Osteoblast (primary cell): ENCODE data around the gene ARL9. TPM values are rescaled to one million over a fixed set of nuclear protein-coding genes. Genes with fewer than 3 reads are reported as not detected.
A peak's percentile ranks its signal among the peaks of the same experiment; 100 is the strongest.

Experiments used
- DNase-seq: peaks from one replicate; pipeline ENCODE4 v3.0.0; 2011; ENCODE audit warnings: low spot score, mixed read lengths; ENCODE audit not compliant: insufficient read length; ENCODE audit errors: missing footprints
- H2AFZ ChIP-seq: 2 replicates; pipeline ENCODE4 v1.6.0; 2011; ENCODE audit warnings: mild to moderate bottlenecking, low read length
- H3K27ac ChIP-seq: 2 replicates; pipeline ENCODE4 v1.5.1; 2011; ENCODE audit warnings: mild to moderate bottlenecking, low read depth, low read length, moderate library complexity
- H3K27me3 ChIP-seq: 2 replicates; pipeline ENCODE4 v1.6.0; 2012; ENCODE audit warnings: mild to moderate bottlenecking, control low read depth, inconsistent platforms, low read length, moderate library complexity; ENCODE audit not compliant: insufficient read depth
- H3K36me3 ChIP-seq: 2 replicates; pipeline ENCODE4 v1.5.1; 2011; ENCODE audit warnings: mild to moderate bottlenecking, low read length, control low read depth, moderate library complexity; ENCODE audit not compliant: insufficient read depth
- H3K4me1 ChIP-seq: 2 replicates; pipeline ENCODE4 v1.5.1; 2011; ENCODE audit warnings: mild to moderate bottlenecking, low read length, control low read depth, moderate library complexity; ENCODE audit not compliant: insufficient read depth
- H3K4me2 ChIP-seq: 2 replicates; pipeline ENCODE4 v1.6.0; 2011; ENCODE audit warnings: mild to moderate bottlenecking, low read length; ENCODE audit not compliant: insufficient read depth
- H3K4me3 ChIP-seq: fragments of 200-600 bp; sonication (generic); 3 replicates; pipeline ENCODE4 v1.5.1; 2012; ENCODE audit warnings: mild to moderate bottlenecking, low read length, inconsistent platforms; ENCODE audit not compliant: insufficient read depth
- H3K79me2 ChIP-seq: 2 replicates; pipeline ENCODE4 v1.6.0; 2012; ENCODE audit warnings: mild to moderate bottlenecking, low read length, control low read depth, inconsistent platforms; ENCODE audit not compliant: insufficient read depth
- H3K9me3 ChIP-seq: 2 replicates; pipeline ENCODE4 v1.5.1; 2011; ENCODE audit warnings: low read depth, low read length, control low read depth
- H4K20me1 ChIP-seq: 2 replicates; pipeline ENCODE4 v1.6.0; 2012; ENCODE audit warnings: mild to moderate bottlenecking, low read length, control low read depth; ENCODE audit not compliant: insufficient read depth
- CTCF ChIP-seq: IDR thresholded peaks from 2 replicates; pipeline ENCODE4 v1.5.1; 2011; ENCODE audit warnings: mild to moderate bottlenecking, low read depth, low read length, moderate library complexity; ENCODE audit errors: extremely low read depth
- total RNA-seq: library from RNA; depleted of rRNA; stranded (reverse); fragments of >200 nt; gene quantifications from 2 replicates; pipeline ENCODE4 v1.2.3, GENCODE V29; 2012

ARL9 gene
- total RNA-seq, 1 donor: 1.1 TPM

DNA sequence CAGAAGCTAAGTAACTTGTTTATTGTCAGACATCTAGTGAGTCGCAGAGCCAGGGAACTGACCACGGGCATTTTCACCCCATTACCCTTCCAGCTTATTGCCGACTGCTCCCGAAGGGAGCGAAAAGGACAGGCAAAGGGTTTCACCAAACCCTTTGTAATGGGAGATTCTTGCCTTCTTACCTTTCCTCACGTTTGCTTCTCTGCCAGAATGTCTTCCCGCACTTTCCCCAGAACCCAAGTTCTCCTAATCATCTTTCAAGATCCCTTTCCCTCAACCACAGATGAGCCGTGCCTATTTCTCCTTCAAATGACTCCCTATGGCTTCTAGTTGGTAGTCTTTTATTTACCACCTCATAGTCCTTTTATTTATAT is 38.7 kb upstream of the ARL9 start:
- Histone ChIP-seq H3K27ac (peak overlapping the region; percentile 99), H4K20me1 (peaks cover 13% of the 10 kb centered on the region), H3K79me2 (peaks cover 77% of the 10 kb centered on the region), H2AFZ (peak overlapping the region; percentile 94), H3K36me3 (peaks cover 38% of the 10 kb centered on the region), H3K27me3 (no peaks in the 10 kb centered on the region), H3K9me3 (no peaks in the 10 kb centered on the region), H3K4me3 (peak overlapping the region; percentile 86), H3K4me1 (peaks cover 22% of the 10 kb centered on the region), H3K4me2 (peak overlapping the region; percentile 97)
- no peak for DNase-seq
- TF ChIP-seq CTCF: no peak

DNA sequence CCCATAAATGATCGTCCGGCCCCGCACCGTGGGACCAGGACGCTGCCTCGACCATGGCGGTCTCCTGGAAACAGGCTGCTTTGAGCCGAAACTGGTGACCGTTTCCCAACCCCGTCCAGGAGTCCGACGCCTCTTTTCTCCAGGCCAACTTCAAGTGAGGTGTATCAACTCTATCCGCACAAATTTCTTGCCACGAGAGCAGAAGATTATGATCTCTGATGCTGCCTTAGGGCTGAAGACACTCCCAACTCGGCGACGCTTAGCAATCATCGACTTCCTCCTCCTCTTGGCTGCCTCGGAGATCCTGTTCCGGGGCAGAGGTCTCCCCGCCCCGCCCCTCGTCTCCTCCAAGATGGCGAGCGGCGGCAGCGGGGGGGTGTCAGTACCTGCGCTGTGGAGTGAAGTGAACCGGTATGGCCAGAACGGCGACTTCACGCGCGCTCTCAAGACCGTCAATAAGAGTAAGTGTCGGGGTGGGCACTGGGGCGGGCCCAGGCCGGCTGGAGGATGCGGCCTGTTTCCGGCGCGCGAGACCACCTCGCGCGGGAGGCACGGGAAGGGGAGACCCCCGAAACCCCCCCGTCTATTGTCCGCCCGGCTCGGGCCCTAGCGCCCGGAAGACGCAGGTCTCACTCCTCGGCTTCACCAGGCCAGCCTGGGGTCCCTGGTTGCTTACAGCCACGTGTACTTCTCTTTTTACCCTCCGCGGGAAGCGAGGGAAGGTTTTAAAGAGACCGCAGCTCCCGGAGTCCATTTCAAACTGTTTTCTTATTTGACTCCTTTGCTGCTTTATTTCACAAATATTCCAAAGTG is 38.1 kb upstream of the ARL9 start, which contains the start of gene SRP72:
SRP72 (plus strand) TSS at position 334 of the 813 bp plus-strand sequence; CDS start at position 353, 19 bp downstream.
- Histone ChIP-seq H3K4me1 (peaks cover 22% of the 10 kb centered on the region), H3K79me2 (peaks cover 72% of the 10 kb centered on the region), H3K27ac (peak within 1 kb of the TSS; percentile 99), H3K4me2 (peak within 1 kb of the TSS; percentile 97), H4K20me1 (peaks cover 13% of the 10 kb centered on the region), H3K27me3 (no peaks in the 10 kb centered on the region), H3K4me3 (peak within 1 kb of the TSS; percentile 86), H3K36me3 (peaks cover 38% of the 10 kb centered on the region), H3K9me3 (no peaks in the 10 kb centered on the region), H2AFZ (peak within 1 kb of the TSS; percentile 94)
- no peak for TF ChIP-seq CTCF
- peak; percentile 94 for DNase-seq

DNA sequence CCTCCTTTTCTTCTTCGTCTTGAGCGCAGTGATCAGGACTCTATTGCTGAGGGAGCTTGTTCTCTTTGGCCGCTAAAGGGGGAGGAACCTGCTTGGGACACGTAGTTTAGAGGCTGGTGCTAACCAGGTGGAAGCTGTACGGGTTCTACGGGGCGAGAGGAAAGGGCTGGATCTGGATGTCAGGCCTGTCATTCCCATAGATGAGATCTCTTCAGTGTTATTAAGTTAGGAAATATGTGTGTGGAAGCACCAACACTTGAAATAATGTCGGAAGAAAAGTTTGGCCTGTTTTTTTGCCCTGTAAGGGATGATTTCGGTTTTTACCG is 37.5 kb upstream of the ARL9 start:
- no peak for TF ChIP-seq CTCF
- peaks cover 40% of the 10 kb centered on the region for H3K36me3 ChIP-seq

DNA sequence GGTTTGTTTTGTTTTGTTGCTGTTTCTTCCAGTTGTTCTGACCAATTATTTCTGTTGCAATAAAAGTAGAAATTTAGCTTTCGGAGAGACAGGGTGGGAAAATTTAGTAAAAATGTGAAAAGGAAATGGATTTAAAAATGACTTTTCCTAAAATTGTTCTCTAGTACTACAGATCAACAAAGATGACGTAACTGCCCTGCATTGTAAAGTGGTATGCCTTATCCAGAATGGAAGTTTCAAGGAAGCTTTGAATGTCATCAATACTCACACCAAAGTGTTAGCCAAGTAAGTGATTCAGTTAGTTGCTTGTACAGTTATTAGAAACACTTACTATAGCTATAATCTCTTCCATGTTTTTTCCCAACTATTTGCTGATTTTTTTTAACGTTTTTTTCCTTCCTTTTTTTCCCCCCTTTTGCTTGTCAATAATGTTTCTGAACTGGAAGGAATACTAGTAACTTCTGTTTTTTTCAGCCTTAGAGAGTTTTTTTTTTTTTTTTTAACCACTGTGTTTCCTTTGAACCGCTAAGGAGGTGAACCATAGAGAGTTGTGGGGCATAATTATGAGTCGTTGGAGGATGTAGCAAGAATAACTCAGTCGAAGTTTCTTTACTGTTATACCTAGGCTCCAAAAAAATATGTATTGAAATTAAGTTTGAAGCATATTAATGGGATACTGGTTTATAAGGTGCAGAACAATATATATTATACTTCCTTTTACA is 35.9 kb upstream of the ARL9 start:
- DNase-seq: no peak
- no peak for TF ChIP-seq CTCF
- peaks cover 46% of the 10 kb centered on the region for H3K36me3 ChIP-seq
- no peak overlapping the region for H2AFZ ChIP-seq
- H3K4me1 ChIP-seq: peaks cover 22% of the 10 kb centered on the region
- H3K9me3 ChIP-seq: no peaks in the 10 kb centered on the region
- no peak overlapping the region for H3K27ac ChIP-seq
- no peak overlapping the region for H3K4me3 ChIP-seq
- peak overlapping the region; percentile 78 for H3K4me2 ChIP-seq
- peaks cover 58% of the 10 kb centered on the region for H3K79me2 ChIP-seq
- peaks cover 13% of the 10 kb centered on the region for H4K20me1 ChIP-seq
- no peaks in the 10 kb centered on the region for H3K27me3 ChIP-seq

More for the DNA sequence above, 37.5 kb upstream of the ARL9 start:
- Histone ChIP-seq H3K4me3 (peak overlapping the region; percentile 86), H3K4me2 (peak overlapping the region; percentile 78), H3K27ac (peak overlapping the region; percentile 99), H3K27me3 (no peaks in the 10 kb centered on the region), H2AFZ (peak overlapping the region; percentile 53), H3K79me2 (peaks cover 69% of the 10 kb centered on the region), H3K9me3 (no peaks in the 10 kb centered on the region), H3K4me1 (peaks cover 22% of the 10 kb centered on the region), H4K20me1 (peaks cover 13% of the 10 kb centered on the region)
- no peak for DNase-seq
